ENCODE data around the gene COX6A2.

COX6A2 gene

GRCh38 chr16:31411024-31411844 lies 16.9 kb downstream of the COX6A2 start:
- H3K27me3 ChIP-seq (ENCODE audit: control insufficient read depth, insufficient read depth, low read length) = no peaks in the 10 kb centered on the region

GRCh38 chr16:31410082-31410481 lies 18.1 kb downstream of the COX6A2 start:
- Histone ChIP-seq H3K4me3 (ENCODE audit: low read depth, low read length) (no peak overlapping the region), H3K36me3 (ENCODE audit: control insufficient read depth, insufficient read depth, low read length) (no peaks in the 10 kb centered on the region), H3K27me3 (ENCODE audit: control insufficient read depth, insufficient read depth, low read length) (no peaks in the 10 kb centered on the region), H3K9ac (ENCODE audit: low read depth, low read length) (no peak overlapping the region), H3K4me1 (ENCODE audit: control insufficient read depth, insufficient read depth, low read length) (no peaks in the 10 kb centered on the region), H3K9me3 (ENCODE audit: control insufficient read depth, insufficient read depth, low read length) (no peaks in the 10 kb centered on the region)

More at GRCh38 chr16:31411024-31411844, 16.9 kb downstream of the COX6A2 start:
- no peaks in the 10 kb centered on the region for H3K4me1 ChIP-seq (ENCODE audit: control insufficient read depth, insufficient read depth, low read length)
- no peaks in the 10 kb centered on the region for H3K36me3 ChIP-seq (ENCODE audit: control insufficient read depth, insufficient read depth, low read length)
- H3K9ac ChIP-seq (ENCODE audit: low read depth, low read length) = no peak overlapping the region
- H3K9me3 ChIP-seq (ENCODE audit: control insufficient read depth, insufficient read depth, low read length) = no peaks in the 10 kb centered on the region
- no peak overlapping the region for H3K4me3 ChIP-seq (ENCODE audit: low read depth, low read length)

GRCh38 chr16:31409433-31409832 lies 18.7 kb downstream of the COX6A2 start:
- no peak overlapping the region for H3K4me3 ChIP-seq (ENCODE audit: low read depth, low read length)
- H3K36me3 ChIP-seq (ENCODE audit: control insufficient read depth, insufficient read depth, low read length) = no peaks in the 10 kb centered on the region
- H3K27me3 ChIP-seq (ENCODE audit: control insufficient read depth, insufficient read depth, low read length) = no peaks in the 10 kb centered on the region
- no peaks in the 10 kb centered on the region for H3K9me3 ChIP-seq (ENCODE audit: control insufficient read depth, insufficient read depth, low read length)
- H3K9ac ChIP-seq (ENCODE audit: low read depth, low read length) = no peak overlapping the region
- no peaks in the 10 kb centered on the region for H3K4me1 ChIP-seq (ENCODE audit: control insufficient read depth, insufficient read depth, low read length)

- no peaks in the 10 kb centered on the region for H3K36me3 ChIP-seq (ENCODE audit: control insufficient read depth, insufficient read depth, low read length)
- H3K4me3 ChIP-seq (ENCODE audit: low read depth, low read length) = no peak overlapping the region
- no peaks in the 10 kb centered on the region for H3K27me3 ChIP-seq (ENCODE audit: control insufficient read depth, insufficient read depth, low read length)
- no peaks in the 10 kb centered on the region for H3K4me1 ChIP-seq (ENCODE audit: control insufficient read depth, insufficient read depth, low read length)
- no peak overlapping the region for H3K9ac ChIP-seq (ENCODE audit: low read depth, low read length)
- H3K9me3 ChIP-seq (ENCODE audit: control insufficient read depth, insufficient read depth, low read length) = no peaks in the 10 kb centered on the region
Observed at GRCh38 chr16:31407406-31407805, 20.8 kb downstream of the COX6A2 start.

- Histone ChIP-seq H3K36me3 (ENCODE audit: control insufficient read depth, insufficient read depth, low read length) (no peaks in the 10 kb centered on the region), H3K9ac (ENCODE audit: low read depth, low read length) (no peak overlapping the region), H3K4me3 (ENCODE audit: low read depth, low read length) (no peak overlapping the region), H3K4me1 (ENCODE audit: control insufficient read depth, insufficient read depth, low read length) (no peaks in the 10 kb centered on the region), H3K27me3 (ENCODE audit: control insufficient read depth, insufficient read depth, low read length) (no peaks in the 10 kb centered on the region), H3K9me3 (ENCODE audit: control insufficient read depth, insufficient read depth, low read length) (no peaks in the 10 kb centered on the region)
Observed at GRCh38 chr16:31404353-31405064, 23.7 kb downstream of the COX6A2 start.

- H3K9ac ChIP-seq (ENCODE audit: low read depth, low read length) = no peak overlapping the region
- no peaks in the 10 kb centered on the region for H3K4me1 ChIP-seq (ENCODE audit: control insufficient read depth, insufficient read depth, low read length)
- no peaks in the 10 kb centered on the region for H3K27me3 ChIP-seq (ENCODE audit: control insufficient read depth, insufficient read depth, low read length)
- H3K4me3 ChIP-seq (ENCODE audit: low read depth, low read length) = no peak overlapping the region
- no peaks in the 10 kb centered on the region for H3K36me3 ChIP-seq (ENCODE audit: control insufficient read depth, insufficient read depth, low read length)
- no peaks in the 10 kb centered on the region for H3K9me3 ChIP-seq (ENCODE audit: control insufficient read depth, insufficient read depth, low read length)
Observed at GRCh38 chr16:31403590-31404352, 24.4 kb downstream of the COX6A2 start.

GRCh38 chr16:31402687-31403086 lies 25.5 kb downstream of the COX6A2 start:
- H3K4me1 ChIP-seq (ENCODE audit: control insufficient read depth, insufficient read depth, low read length) = no peaks in the 10 kb centered on the region
- no peak overlapping the region for H3K4me3 ChIP-seq (ENCODE audit: low read depth, low read length)
- no peaks in the 10 kb centered on the region for H3K9me3 ChIP-seq (ENCODE audit: control insufficient read depth, insufficient read depth, low read length)
- no peak overlapping the region for H3K9ac ChIP-seq (ENCODE audit: low read depth, low read length)
- no peaks in the 10 kb centered on the region for H3K36me3 ChIP-seq (ENCODE audit: control insufficient read depth, insufficient read depth, low read length)
- H3K27me3 ChIP-seq (ENCODE audit: control insufficient read depth, insufficient read depth, low read length) = no peaks in the 10 kb centered on the region

GRCh38 chr16:31401436-31401835 lies 26.7 kb downstream of the COX6A2 start:
- no peaks in the 10 kb centered on the region for H3K27me3 ChIP-seq (ENCODE audit: control insufficient read depth, insufficient read depth, low read length)
- H3K9ac ChIP-seq (ENCODE audit: low read depth, low read length) = no peak overlapping the region
- H3K4me3 ChIP-seq (ENCODE audit: low read depth, low read length) = no peak overlapping the region
- H3K36me3 ChIP-seq (ENCODE audit: control insufficient read depth, insufficient read depth, low read length) = no peaks in the 10 kb centered on the region
- H3K9me3 ChIP-seq (ENCODE audit: control insufficient read depth, insufficient read depth, low read length) = no peaks in the 10 kb centered on the region
- no peaks in the 10 kb centered on the region for H3K4me1 ChIP-seq (ENCODE audit: control insufficient read depth, insufficient read depth, low read length)

- Histone ChIP-seq H3K27me3 (ENCODE audit: control insufficient read depth, insufficient read depth, low read length) (no peaks in the 10 kb centered on the region), H3K4me3 (ENCODE audit: low read depth, low read length) (no peak overlapping the region), H3K9ac (ENCODE audit: low read depth, low read length) (no peak overlapping the region), H3K9me3 (ENCODE audit: control insufficient read depth, insufficient read depth, low read length) (no peaks in the 10 kb centered on the region), H3K36me3 (ENCODE audit: control insufficient read depth, insufficient read depth, low read length) (no peaks in the 10 kb centered on the region), H3K4me1 (ENCODE audit: control insufficient read depth, insufficient read depth, low read length) (no peaks in the 10 kb centered on the region)
Observed at GRCh38 chr16:31400191-31400590, 28.0 kb downstream of the COX6A2 start.

- H3K4me3 ChIP-seq (ENCODE audit: low read depth, low read length) = no peak overlapping the region
- no peaks in the 10 kb centered on the region for H3K36me3 ChIP-seq (ENCODE audit: control insufficient read depth, insufficient read depth, low read length)
- no peaks in the 10 kb centered on the region for H3K27me3 ChIP-seq (ENCODE audit: control insufficient read depth, insufficient read depth, low read length)
- H3K9me3 ChIP-seq (ENCODE audit: control insufficient read depth, insufficient read depth, low read length) = no peaks in the 10 kb centered on the region
- no peak overlapping the region for H3K9ac ChIP-seq (ENCODE audit: low read depth, low read length)
- no peaks in the 10 kb centered on the region for H3K4me1 ChIP-seq (ENCODE audit: control insufficient read depth, insufficient read depth, low read length)
Observed at GRCh38 chr16:31397701-31398100, 30.5 kb downstream of the COX6A2 start.

- no peaks in the 10 kb centered on the region for H3K4me1 ChIP-seq (ENCODE audit: control insufficient read depth, insufficient read depth, low read length)
Observed at GRCh38 chr16:31397096-31397660, 31.0 kb downstream of the COX6A2 start.

More at GRCh38 chr16:31397096-31397660, 31.0 kb downstream of the COX6A2 start:
- Histone ChIP-seq H3K27me3 (ENCODE audit: control insufficient read depth, insufficient read depth, low read length) (no peaks in the 10 kb centered on the region), H3K36me3 (ENCODE audit: control insufficient read depth, insufficient read depth, low read length) (no peaks in the 10 kb centered on the region), H3K9ac (ENCODE audit: low read depth, low read length) (no peak overlapping the region), H3K4me3 (ENCODE audit: low read depth, low read length) (no peak overlapping the region), H3K9me3 (ENCODE audit: control insufficient read depth, insufficient read depth, low read length) (no peaks in the 10 kb centered on the region)

All from iPS-15b (cell line).